HEK293 (cell line): ENCODE results near the gene OAS2.

Source experiments
- CTCF ChIA-PET: fragments of 350-600 bp; formaldehyde crosslinking; extraction: SDS; loops from one replicate; lab custom pipeline; 2021; ENCODE audit warnings: antibody characterized with exemption; lab: Yijun Ruan, JAX
- POLR2A ChIA-PET: fragments of 300-600 bp; formaldehyde crosslinking; extraction: SDS; loops from one replicate; lab custom pipeline; 2020; ENCODE audit warnings: antibody characterized with exemption, inconsistent platforms; lab: Yijun Ruan, JAX
- H3K27ac ChIP-seq: fragments of 200-500 bp; sonication (Bioruptor generic); 2 replicates; pipeline ENCODE4 v1.5.1; 2014; ENCODE audit warnings: low read depth, low read length, control low read depth, inconsistent platforms; ENCODE audit errors: extremely low read depth
- H3K36me3 ChIP-seq, 2 experiments: fragments of 200-500 bp in 1 of 2; sonication (Bioruptor generic) in 1 of 2; 1 replicate in 1 of 2; 2 replicates in 1 of 2; pipeline ENCODE4 v1.5.1; 2014 to 2017; ENCODE audit warnings: inconsistent platforms in 2 of 2, low read length in 2 of 2; ENCODE audit not compliant: control insufficient read depth in 2 of 2, insufficient read depth in 1 of 2
- H3K4me1 ChIP-seq: fragments of 200-500 bp; sonication (Bioruptor generic); 2 replicates; pipeline ENCODE4 v1.5.1; 2014; ENCODE audit warnings: mild to moderate bottlenecking, low read length, inconsistent platforms; ENCODE audit not compliant: control insufficient read depth, insufficient read depth
- H3K4me3 ChIP-seq: 2 replicates; pipeline ENCODE4 v1.5.1; 2011; ENCODE audit warnings: low read depth, mild to moderate bottlenecking, control low read depth, low read length, moderate library complexity
- H3K9me3 ChIP-seq: fragments of 200-500 bp; sonication (Bioruptor generic); 2 replicates; pipeline ENCODE4 v1.5.1; 2014; ENCODE audit warnings: low read depth, low read length, inconsistent platforms; ENCODE audit not compliant: control insufficient read depth, insufficient read depth
- ZBTB1 ChIP-seq: fragments of 450-650 bp; formaldehyde crosslinking; IDR thresholded peaks from 2 replicates; pipeline ENCODE4 v1.5.1; 2016; ENCODE audit warnings: missing biosample characterization, missing genetic modification characterization
- ZBTB21 ChIP-seq: fragments of 450-650 bp; formaldehyde crosslinking; IDR thresholded peaks from 2 replicates; pipeline ENCODE4 v1.5.1; 2017; ENCODE audit warnings: missing biosample characterization, missing genetic modification characterization
- ZBTB7A ChIP-seq: fragments of 450-650 bp; formaldehyde crosslinking; IDR thresholded peaks from 2 replicates; pipeline ENCODE4 v1.5.1; 2016; ENCODE audit warnings: low read depth, missing biosample characterization, missing genetic modification characterization
- ZNF121 ChIP-seq: fragments of 450-650 bp; formaldehyde crosslinking; IDR thresholded peaks from 2 replicates; pipeline ENCODE4 v1.5.1; 2016; ENCODE audit warnings: missing biosample characterization, missing genetic modification characterization
- ZNF146 ChIP-seq: fragments of 450-650 bp; formaldehyde crosslinking; IDR thresholded peaks from 2 replicates; pipeline ENCODE4 v1.5.1; 2016; ENCODE audit warnings: missing biosample characterization, missing genetic modification characterization
- ZNF169 ChIP-seq: fragments of 450-650 bp; formaldehyde crosslinking; IDR thresholded peaks from 2 replicates; pipeline ENCODE4 v1.5.1; 2016; ENCODE audit warnings: missing biosample characterization, missing genetic modification characterization
- ZNF24 ChIP-seq: fragments of 450-650 bp; formaldehyde crosslinking; IDR thresholded peaks from 2 replicates; pipeline ENCODE4 v1.5.1; 2016; ENCODE audit warnings: missing biosample characterization, missing genetic modification characterization
- ZNF37A ChIP-seq: fragments of 450-650 bp; IDR thresholded peaks from 2 replicates; pipeline ENCODE4 v1.5.1; 2018; ENCODE audit warnings: missing biosample characterization, missing genetic modification characterization
- ZNF394 ChIP-seq: fragments of 450-650 bp; formaldehyde crosslinking; IDR thresholded peaks from 2 replicates; pipeline ENCODE4 v1.5.1; 2016; ENCODE audit warnings: missing biosample characterization, missing genetic modification characterization, mild to moderate bottlenecking, moderate library complexity, borderline replicate concordance
- ZNF530 ChIP-seq: fragments of 450-650 bp; formaldehyde crosslinking; IDR thresholded peaks from 2 replicates; pipeline ENCODE4 v1.5.1; 2016; ENCODE audit warnings: low read depth, missing biosample characterization, missing genetic modification characterization
- ZNF623 ChIP-seq: fragments of 450-650 bp; formaldehyde crosslinking; IDR thresholded peaks from 2 replicates; pipeline ENCODE4 v1.5.1; 2016; ENCODE audit warnings: missing biosample characterization, missing genetic modification characterization
- ZNF785 ChIP-seq: fragments of 450-650 bp; formaldehyde crosslinking; IDR thresholded peaks from 2 replicates; pipeline ENCODE4 v1.5.1; 2016; ENCODE audit warnings: missing biosample characterization, missing genetic modification characterization
- ZNF837 ChIP-seq: fragments of 450-650 bp; formaldehyde crosslinking; IDR thresholded peaks from 2 replicates; pipeline ENCODE4 v1.5.1; 2016; ENCODE audit warnings: missing biosample characterization, missing genetic modification characterization
- TF ChIP-seq, protein P1 (sequence below): fragments of 450-650 bp; formaldehyde crosslinking; IDR thresholded peaks from 2 replicates; pipeline ENCODE4 v1.5.1; 2017; ENCODE audit warnings: missing biosample characterization, missing genetic modification characterization
- TF ChIP-seq, protein P2 (sequence below): fragments of 450-650 bp; formaldehyde crosslinking; IDR thresholded peaks from 2 replicates; pipeline ENCODE4 v1.5.1; 2016; ENCODE audit warnings: missing biosample characterization, missing genetic modification characterization
- TF ChIP-seq, protein P3 (sequence below): fragments of 450-650 bp; formaldehyde crosslinking; IDR thresholded peaks from 2 replicates; pipeline ENCODE4 v1.5.1; 2016; ENCODE audit warnings: missing biosample characterization, missing genetic modification characterization, borderline replicate concordance
- TF ChIP-seq, protein P4 (sequence below): fragments of 450-650 bp; formaldehyde crosslinking; IDR thresholded peaks from 2 replicates; pipeline ENCODE4 v1.5.1; 2016; ENCODE audit warnings: missing biosample characterization, missing genetic modification characterization
- TF ChIP-seq, protein P5 (sequence below): fragments of 450-650 bp; formaldehyde crosslinking; optimal IDR thresholded peaks from 2 replicates; pipeline ENCODE3; 2016; ENCODE audit warnings: missing biosample characterization, mild to moderate bottlenecking, missing genetic modification characterization
- TF ChIP-seq, protein P6 (sequence below): sonication (generic); formaldehyde crosslinking; IDR thresholded peaks from 2 replicates; pipeline ENCODE4 v1.8.1; 2022; ENCODE audit warnings: mild to moderate bottlenecking, moderate library complexity, missing genetic modification reagents

Gene OAS2

DNA sequence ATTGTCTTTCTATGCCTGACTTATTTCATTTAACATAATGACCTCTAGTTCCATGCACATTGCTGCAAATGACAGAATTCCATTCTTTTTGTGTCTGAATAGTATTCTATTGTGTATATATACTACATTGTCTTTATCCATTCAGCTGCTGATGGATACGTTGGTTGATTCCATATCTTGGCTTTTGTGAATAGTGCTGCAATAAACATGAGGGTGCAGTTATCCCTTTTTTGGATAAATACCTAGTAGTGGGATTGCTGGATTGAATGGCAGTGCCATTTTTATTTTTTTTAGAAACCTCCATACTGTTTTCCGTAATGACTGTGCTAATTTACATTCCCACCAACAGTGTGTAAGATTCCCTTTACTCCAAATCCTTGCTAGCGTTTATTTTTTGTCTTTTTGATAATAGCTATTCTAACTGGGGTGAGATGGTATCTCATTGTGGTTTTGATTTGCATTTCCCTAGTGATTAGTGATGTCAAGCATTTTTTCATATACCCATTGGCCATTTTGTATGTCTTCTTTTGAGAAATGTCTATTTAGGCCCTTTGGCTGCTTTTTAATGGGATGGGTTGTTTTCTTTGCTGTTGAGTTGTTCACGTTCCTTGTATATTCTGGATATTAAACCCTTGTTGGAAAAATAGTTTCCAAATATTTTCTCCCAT is 2.3 kb downstream of the OAS2 start:
- ChIA-PET CTCF (interaction anchor here (1.4 kb wide), 2 partner anchors 13 to 50 kb away, joined by 3 to 4 read pairs; no protein-coding TSS in a partner anchor), POLR2A (no interaction called here)
- Histone ChIP-seq H3K27ac (no peak overlapping the region), H3K9me3 (no peaks in the 10 kb centered on the region), H3K4me3 (no peak overlapping the region), H3K36me3 (no peaks in the 10 kb centered on the region), H3K4me1 (no peaks in the 10 kb centered on the region)
- TF ChIP-seq ZNF623 (tag by site-specific recombination) (no peak), ZBTB7A (tag by site-specific recombination) (no peak), ZNF785 (no peak), ZNF121 (tag by site-specific recombination) (no peak), ZNF37A (tag by site-specific recombination) (no peak), ZNF837 (tag by site-specific recombination) (no peak), ZNF169 (tag by site-specific recombination) (no peak), ZBTB21 (tag by site-specific recombination) (no peak), ZNF530 (tag by site-specific recombination) (no peak), ZNF394 (tag by site-specific recombination) (no peak), ZNF146 (no peak)
- TF ChIP-seq, protein P1, sequence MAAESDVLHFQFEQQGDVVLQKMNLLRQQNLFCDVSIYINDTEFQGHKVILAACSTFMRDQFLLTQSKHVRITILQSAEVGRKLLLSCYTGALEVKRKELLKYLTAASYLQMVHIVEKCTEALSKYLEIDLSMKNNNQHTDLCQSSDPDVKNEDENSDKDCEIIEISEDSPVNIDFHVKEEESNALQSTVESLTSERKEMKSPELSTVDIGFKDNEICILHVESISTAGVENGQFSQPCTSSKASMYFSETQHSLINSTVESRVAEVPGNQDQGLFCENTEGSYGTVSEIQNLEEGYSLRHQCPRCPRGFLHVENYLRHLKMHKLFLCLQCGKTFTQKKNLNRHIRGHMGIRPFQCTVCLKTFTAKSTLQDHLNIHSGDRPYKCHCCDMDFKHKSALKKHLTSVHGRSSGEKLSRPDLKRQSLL (tag by site-specific recombination): no peak
- TF ChIP-seq, protein P2, sequence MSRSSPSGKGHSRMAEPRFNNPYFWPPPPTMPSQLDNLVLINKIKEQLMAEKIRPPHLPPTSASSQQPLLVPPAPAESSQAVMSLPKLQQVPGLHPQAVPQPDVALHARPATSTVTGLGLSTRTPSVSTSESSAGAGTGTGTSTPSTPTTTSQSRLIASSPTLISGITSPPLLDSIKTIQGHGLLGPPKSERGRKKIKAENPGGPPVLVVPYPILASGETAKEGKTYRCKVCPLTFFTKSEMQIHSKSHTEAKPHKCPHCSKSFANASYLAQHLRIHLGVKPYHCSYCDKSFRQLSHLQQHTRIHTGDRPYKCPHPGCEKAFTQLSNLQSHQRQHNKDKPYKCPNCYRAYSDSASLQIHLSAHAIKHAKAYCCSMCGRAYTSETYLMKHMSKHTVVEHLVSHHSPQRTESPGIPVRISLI (tag by site-specific recombination): no peak
- TF ChIP-seq, all 188 proteins: peak for 0

DNA sequence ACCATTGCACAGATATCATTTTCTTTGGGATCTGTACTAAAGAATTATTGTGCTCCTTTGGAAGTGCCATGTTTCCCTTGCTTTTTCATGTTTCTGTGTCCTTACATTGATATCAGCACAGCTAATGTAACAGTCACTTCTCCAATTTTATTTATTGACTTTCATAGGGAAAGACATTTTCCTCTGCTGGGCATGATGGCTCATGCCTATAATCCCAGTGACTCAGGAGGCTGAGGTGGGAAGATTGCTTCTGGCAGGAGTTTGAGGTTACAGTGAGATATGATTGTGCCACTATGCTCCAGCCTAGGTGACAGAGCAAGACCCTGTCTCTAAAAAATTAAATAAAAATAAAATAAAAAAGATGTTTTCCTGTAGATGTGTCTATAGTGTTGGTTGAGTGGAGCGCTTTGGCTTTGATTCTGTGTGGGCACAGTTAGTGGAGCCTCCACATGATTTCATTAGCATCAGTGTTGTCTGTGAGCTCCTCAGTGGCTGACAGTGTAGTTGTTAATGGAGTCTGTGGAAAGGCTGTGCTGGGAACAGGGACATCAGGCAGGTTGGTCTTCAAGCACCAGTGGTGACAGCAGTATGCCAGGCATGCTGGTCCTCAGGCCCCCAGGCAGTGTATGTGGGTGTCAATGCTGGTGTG is 7.4 kb downstream of the OAS2 start:
- no peak overlapping the region for H3K4me3 ChIP-seq
- no peaks in the 10 kb centered on the region for H3K9me3 ChIP-seq
- CTCF ChIA-PET: interaction anchor here (0.5 kb wide), 1 partner anchor 63 kb away, joined by 4 read pairs; no protein-coding TSS in a partner anchor
- H3K4me1 ChIP-seq: no peaks in the 10 kb centered on the region
- POLR2A ChIA-PET: no interaction called here
- H3K27ac ChIP-seq: no peak overlapping the region
- no peaks in the 10 kb centered on the region for H3K36me3 ChIP-seq
- TF ChIP-seq ZNF24 (tag by site-specific recombination) (no peak), ZBTB1 (tag by site-specific recombination) (no peak)
- TF ChIP-seq, protein P3, sequence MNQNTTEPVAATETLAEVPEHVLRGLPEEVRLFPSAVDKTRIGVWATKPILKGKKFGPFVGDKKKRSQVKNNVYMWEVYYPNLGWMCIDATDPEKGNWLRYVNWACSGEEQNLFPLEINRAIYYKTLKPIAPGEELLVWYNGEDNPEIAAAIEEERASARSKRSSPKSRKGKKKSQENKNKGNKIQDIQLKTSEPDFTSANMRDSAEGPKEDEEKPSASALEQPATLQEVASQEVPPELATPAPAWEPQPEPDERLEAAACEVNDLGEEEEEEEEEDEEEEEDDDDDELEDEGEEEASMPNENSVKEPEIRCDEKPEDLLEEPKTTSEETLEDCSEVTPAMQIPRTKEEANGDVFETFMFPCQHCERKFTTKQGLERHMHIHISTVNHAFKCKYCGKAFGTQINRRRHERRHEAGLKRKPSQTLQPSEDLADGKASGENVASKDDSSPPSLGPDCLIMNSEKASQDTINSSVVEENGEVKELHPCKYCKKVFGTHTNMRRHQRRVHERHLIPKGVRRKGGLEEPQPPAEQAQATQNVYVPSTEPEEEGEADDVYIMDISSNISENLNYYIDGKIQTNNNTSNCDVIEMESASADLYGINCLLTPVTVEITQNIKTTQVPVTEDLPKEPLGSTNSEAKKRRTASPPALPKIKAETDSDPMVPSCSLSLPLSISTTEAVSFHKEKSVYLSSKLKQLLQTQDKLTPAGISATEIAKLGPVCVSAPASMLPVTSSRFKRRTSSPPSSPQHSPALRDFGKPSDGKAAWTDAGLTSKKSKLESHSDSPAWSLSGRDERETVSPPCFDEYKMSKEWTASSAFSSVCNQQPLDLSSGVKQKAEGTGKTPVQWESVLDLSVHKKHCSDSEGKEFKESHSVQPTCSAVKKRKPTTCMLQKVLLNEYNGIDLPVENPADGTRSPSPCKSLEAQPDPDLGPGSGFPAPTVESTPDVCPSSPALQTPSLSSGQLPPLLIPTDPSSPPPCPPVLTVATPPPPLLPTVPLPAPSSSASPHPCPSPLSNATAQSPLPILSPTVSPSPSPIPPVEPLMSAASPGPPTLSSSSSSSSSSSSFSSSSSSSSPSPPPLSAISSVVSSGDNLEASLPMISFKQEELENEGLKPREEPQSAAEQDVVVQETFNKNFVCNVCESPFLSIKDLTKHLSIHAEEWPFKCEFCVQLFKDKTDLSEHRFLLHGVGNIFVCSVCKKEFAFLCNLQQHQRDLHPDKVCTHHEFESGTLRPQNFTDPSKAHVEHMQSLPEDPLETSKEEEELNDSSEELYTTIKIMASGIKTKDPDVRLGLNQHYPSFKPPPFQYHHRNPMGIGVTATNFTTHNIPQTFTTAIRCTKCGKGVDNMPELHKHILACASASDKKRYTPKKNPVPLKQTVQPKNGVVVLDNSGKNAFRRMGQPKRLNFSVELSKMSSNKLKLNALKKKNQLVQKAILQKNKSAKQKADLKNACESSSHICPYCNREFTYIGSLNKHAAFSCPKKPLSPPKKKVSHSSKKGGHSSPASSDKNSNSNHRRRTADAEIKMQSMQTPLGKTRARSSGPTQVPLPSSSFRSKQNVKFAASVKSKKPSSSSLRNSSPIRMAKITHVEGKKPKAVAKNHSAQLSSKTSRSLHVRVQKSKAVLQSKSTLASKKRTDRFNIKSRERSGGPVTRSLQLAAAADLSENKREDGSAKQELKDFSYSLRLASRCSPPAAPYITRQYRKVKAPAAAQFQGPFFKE (tag by site-specific recombination): no peak
- TF ChIP-seq, protein P4, sequence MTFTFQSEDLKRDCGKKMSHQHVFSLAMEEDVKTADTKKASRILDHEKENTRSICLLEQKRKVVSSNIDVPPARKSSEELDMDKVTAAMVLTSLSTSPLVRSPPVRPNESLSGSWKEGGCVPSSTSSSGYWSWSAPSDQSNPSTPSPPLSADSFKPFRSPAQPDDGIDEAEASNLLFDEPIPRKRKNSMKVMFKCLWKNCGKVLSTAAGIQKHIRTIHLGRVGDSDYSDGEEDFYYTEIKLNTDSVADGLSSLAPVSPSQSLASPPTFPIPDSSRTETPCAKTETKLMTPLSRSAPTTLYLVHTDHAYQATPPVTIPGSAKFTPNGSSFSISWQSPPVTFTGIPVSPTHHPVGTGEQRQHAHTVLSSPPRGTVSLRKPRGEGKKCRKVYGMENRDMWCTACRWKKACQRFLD (tag by site-specific recombination): no peak
- TF ChIP-seq, protein P5, sequence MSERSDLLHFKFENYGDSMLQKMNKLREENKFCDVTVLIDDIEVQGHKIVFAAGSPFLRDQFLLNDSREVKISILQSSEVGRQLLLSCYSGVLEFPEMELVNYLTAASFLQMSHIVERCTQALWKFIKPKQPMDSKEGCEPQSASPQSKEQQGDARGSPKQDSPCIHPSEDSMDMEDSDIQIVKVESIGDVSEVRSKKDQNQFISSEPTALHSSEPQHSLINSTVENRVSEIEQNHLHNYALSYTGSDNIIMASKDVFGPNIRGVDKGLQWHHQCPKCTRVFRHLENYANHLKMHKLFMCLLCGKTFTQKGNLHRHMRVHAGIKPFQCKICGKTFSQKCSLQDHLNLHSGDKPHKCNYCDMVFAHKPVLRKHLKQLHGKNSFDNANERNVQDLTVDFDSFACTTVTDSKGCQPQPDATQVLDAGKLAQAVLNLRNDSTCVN (tag by site-specific recombination): no peak
- TF ChIP-seq, protein P6, sequence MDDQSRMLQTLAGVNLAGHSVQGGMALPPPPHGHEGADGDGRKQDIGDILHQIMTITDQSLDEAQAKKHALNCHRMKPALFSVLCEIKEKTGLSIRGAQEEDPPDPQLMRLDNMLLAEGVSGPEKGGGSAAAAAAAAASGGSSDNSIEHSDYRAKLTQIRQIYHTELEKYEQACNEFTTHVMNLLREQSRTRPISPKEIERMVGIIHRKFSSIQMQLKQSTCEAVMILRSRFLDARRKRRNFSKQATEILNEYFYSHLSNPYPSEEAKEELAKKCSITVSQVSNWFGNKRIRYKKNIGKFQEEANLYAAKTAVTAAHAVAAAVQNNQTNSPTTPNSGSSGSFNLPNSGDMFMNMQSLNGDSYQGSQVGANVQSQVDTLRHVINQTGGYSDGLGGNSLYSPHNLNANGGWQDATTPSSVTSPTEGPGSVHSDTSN (CRISPR knock-in tag): no peak
